Progenitor cell of endocrine pancreas (in vitro differentiated cells): ENCODE measurements around the gene FAF1. TPM values are rescaled to one million over a fixed set of nuclear protein-coding genes. Genes with fewer than 3 reads are reported as not detected.

Experiments
- DNase-seq: peaks from one replicate; pipeline ENCODE4 v3.0.0; 2021; ENCODE audit warnings: low spot score; ENCODE audit not compliant: unreplicated experiment
- H3K27ac Mint-ChIP-seq: 2 replicates; pipeline ENCODE4 v1.8.0; 2021; ENCODE audit warnings: mild to moderate bottlenecking, moderate library complexity, mixed read lengths
- H3K27me3 Mint-ChIP-seq: 2 replicates; pipeline ENCODE4 v1.8.0; 2021; ENCODE audit warnings: mixed read lengths
- H3K36me3 Mint-ChIP-seq: 2 replicates; pipeline ENCODE4 v1.8.0; 2022; ENCODE audit warnings: mixed read lengths; ENCODE audit not compliant: insufficient read depth
- H3K4me1 Mint-ChIP-seq: 2 replicates; pipeline ENCODE4 v1.8.0; 2021; ENCODE audit warnings: low read depth, mixed read lengths
- H3K4me3 Mint-ChIP-seq: 2 replicates; pipeline ENCODE4 v1.8.0; 2021; ENCODE audit warnings: low read depth, mild to moderate bottlenecking, moderate library complexity, mixed read lengths
- H3K9me3 Mint-ChIP-seq: 2 replicates; pipeline ENCODE4 v1.8.0; 2021; ENCODE audit warnings: low read depth, mixed read lengths
- CTCF ChIP-seq: fragments of 200-600 bp; sonication (generic); IDR thresholded peaks from one replicate; pipeline ENCODE4 v1.5.0; 2021; ENCODE audit warnings: antibody characterized with exemption, mild to moderate bottlenecking; ENCODE audit not compliant: unreplicated experiment
- total RNA-seq: library from RNA; stranded (reverse); gene quantifications from 2 replicates; pipeline ENCODE4 v1.2.1, GENCODE V29; 2021

Gene FAF1
- total RNA-seq, 1 donor from 2014 or later: 49.0 TPM

GRCh38 chr1:50661626-50662025 is 298.4 kb downstream of the FAF1 start:
- no peaks in the 10 kb centered on the region for H3K27me3 Mint-ChIP-seq
- no peak for TF ChIP-seq CTCF
- no peak for DNase-seq
- no peak overlapping the region for H3K27ac Mint-ChIP-seq
- no peaks in the 10 kb centered on the region for H3K36me3 Mint-ChIP-seq
- H3K9me3 Mint-ChIP-seq: no peaks in the 10 kb centered on the region
- peaks cover 8% of the 10 kb centered on the region for H3K4me1 Mint-ChIP-seq
- H3K4me3 Mint-ChIP-seq: no peak overlapping the region

GRCh38 chr1:50659107-50659662 is 300.9 kb downstream of the FAF1 start:
- H3K27me3 Mint-ChIP-seq: no peaks in the 10 kb centered on the region

DNA sequence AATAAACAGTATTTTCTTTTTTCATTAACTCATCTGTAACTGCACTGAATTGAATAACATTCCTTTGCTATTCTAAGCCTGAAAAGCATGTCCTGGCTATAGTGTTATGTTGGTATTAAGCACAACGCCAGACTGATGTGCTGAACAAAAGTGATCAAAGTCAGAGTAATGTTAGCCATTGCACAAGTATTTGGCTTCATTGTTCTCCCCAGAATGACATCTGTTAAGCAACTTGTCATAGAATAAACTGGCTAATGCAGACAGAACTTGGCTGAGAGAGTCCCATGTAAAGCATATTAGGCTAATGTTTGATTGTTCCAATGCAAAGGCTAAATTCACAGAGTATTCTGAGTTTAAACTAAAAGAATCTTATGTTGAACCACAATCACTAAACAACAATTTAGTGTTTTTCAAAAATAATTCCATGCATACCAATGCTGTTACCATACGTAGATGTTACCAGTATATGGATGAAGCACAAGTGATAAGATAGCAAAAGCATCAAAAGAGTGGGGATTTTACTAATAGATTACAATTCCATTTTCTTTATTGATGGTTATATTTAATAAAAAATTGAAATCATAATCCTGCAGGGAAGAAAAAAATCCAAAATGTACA is 301.5 kb downstream of the FAF1 start:
- H3K4me1 Mint-ChIP-seq: peaks cover 8% of the 10 kb centered on the region
- no peaks in the 10 kb centered on the region for H3K36me3 Mint-ChIP-seq

More at GRCh38 chr1:50659107-50659662, 300.9 kb downstream of the FAF1 start:
- Mint-ChIP-seq H3K9me3 (no peaks in the 10 kb centered on the region), H3K4me3 (no peak overlapping the region), H3K27ac (no peak overlapping the region), H3K4me1 (peaks cover 8% of the 10 kb centered on the region), H3K36me3 (no peaks in the 10 kb centered on the region)
- TF ChIP-seq CTCF: no peak
- DNase-seq: no peak

GRCh38 chr1:50656931-50657330 is 303.1 kb downstream of the FAF1 start:
- peaks cover 4% of the 10 kb centered on the region for H3K4me1 Mint-ChIP-seq
- H3K4me3 Mint-ChIP-seq: no peak overlapping the region
- H3K27ac Mint-ChIP-seq: no peak overlapping the region
- H3K36me3 Mint-ChIP-seq: no peaks in the 10 kb centered on the region
- no peak for TF ChIP-seq CTCF
- no peak for DNase-seq
- no peaks in the 10 kb centered on the region for H3K27me3 Mint-ChIP-seq
- no peaks in the 10 kb centered on the region for H3K9me3 Mint-ChIP-seq

More for the DNA sequence above, 301.5 kb downstream of the FAF1 start:
- Mint-ChIP-seq H3K9me3 (no peaks in the 10 kb centered on the region), H3K27me3 (no peaks in the 10 kb centered on the region), H3K27ac (no peak overlapping the region), H3K4me3 (no peak overlapping the region)
- TF ChIP-seq CTCF: no peak
- no peak for DNase-seq

GRCh38 chr1:50651476-50652263 is 308.4 kb downstream of the FAF1 start:
- Mint-ChIP-seq H3K4me3 (no peak overlapping the region), H3K9me3 (no peaks in the 10 kb centered on the region), H3K27ac (no peak overlapping the region), H3K36me3 (no peaks in the 10 kb centered on the region), H3K27me3 (no peaks in the 10 kb centered on the region), H3K4me1 (peaks cover 8% of the 10 kb centered on the region)
- no peak for TF ChIP-seq CTCF
- no peak for DNase-seq
